GDM1 (cell line): Measurements from ENCODE around the gene SP140.
"Not testable (repeated sequence)": the region's sequence is repeated elsewhere in the genome, so short reads cannot be mapped to it uniquely, and the experiment has no call there.

Experiments used
- DNase-seq: peaks from one replicate; lab custom pipeline; 2025; lab: John Stamatoyannopoulos, UW

The SP140 gene

DNA sequence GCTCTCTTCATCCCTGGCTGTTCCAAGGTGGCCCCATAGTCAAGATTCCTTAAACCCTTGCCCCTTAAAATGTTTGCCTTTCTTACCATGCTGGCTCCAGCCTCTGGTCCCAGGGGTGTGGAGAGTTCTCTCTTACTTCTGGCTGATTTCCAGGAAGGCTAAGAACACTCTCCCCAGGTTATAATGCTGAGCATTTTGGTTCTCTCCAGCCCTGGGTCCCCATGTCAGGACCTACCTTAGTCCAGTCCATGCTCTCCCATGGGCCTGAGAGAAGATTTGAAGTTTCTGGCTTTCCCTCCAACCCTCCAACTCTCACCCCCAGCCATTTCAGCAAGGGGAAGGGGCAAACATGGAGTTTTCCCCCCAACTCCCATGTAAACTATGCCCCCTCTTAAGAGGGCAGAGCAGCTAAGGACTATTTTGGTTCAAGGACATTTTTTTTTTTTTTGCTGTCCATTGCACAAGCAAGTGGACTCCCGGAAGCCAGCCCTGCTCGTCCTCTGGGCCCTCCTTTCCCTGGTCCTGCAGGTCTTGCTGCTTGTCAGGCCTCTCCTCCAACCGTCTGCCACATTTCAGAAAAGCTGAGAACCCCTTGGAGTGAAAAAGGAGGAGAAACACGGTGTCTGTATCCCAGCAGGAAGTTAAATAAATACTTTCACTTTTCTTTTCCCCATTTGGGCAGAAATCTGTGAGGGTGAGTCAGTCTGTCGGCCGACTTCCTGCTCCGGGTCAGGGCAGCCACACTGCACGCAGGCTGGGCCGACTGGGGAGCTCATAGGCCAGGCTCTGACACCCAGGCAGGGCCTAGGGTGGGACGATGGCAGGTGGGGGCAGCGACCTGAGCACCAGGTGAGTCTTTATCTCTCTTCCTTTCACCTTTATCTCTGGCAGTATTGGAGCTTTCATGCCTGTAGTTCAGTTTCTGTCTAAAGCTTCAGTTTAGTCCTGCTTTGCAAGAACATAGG, 101.2 kb downstream of the SP140 start, which contains the start of gene SP140L:
SP140L (plus strand) TSS at position 741 of the 965 bp plus-strand sequence; CDS start at position 818, 77 bp downstream.
- DNase-seq: peak; percentile 55

DNA sequence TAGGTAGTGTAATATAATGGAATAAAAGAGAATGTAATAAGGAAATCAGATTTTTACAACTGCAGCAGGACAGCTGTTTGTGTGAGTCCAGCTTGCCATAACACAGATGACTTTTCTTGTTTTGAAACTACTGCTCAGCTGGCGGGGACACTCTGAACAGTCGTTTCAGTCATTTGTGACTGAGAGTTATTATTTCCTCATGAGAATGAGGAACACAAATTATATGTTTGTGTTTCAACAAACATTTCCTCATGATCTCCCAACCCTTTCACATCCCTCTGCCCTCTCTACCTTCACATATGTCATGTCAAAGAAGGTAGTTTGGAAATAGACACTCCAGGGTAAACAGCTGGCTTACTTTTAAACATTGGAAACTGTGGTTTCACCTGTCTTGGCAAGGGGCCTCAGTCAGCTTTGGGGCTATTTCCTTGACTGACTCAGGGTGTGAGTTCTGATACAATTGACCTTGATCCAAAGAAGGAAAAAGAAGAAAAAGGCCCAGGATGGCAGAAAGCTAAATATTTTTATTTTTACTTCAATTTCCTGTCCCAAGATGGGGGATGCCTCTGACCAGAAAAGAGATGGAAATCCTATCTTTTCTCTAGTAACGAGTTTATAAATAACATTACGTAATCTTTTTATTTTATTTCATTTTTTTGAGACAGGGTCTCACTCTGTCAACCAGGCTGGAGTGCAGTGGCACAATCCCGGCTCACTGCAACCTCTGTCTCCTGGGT, 102.0 kb downstream of the SP140 start:
- DNase-seq: no peak

DNA sequence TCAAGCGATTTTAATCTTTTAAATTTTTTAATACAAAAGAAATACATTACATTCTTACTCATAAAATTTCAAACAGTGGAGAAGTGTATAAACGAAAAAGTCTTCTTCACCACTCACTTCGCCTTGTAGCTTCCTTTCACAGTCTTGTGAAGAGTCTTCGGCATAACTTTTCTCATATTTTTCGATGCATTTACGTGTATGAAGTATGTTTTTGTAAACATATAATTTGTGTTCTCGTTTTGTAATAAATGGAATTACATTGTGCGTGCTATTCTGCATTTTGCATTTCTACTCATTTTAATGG, 102.6 kb downstream of the SP140 start:
- no peak for DNase-seq

DNA sequence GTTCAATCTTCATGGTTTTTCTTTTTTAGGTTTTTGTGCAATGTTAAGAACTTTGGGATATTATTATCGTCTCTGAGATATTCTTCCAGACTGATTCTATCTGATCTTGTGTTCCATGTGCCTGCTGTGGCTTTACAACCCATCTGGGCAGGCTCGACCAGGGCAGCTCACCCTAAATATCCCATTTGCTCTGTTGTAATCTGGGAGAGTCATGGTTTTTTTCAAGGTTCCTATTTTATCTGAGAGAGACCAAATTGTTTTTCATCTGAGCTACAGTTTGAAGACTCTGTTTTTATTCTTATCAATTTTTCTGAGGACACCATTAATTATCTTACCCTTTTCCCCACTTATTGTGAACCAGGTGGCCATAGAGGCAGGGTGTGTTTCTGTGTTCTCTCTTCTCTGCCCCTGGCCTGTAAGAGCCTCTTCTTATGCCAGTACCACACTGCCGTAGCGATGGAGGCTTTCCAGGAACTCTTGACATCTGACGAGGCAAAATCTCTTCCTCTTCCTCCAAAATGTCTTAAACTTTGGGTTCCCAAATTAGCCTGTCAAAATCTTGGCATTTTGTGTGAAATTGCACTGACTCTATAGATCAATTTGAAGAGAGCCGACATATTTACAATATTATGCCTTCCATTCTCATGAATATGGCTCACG, 104.5 kb downstream of the SP140 start:
- DNase-seq: no peak

DNA sequence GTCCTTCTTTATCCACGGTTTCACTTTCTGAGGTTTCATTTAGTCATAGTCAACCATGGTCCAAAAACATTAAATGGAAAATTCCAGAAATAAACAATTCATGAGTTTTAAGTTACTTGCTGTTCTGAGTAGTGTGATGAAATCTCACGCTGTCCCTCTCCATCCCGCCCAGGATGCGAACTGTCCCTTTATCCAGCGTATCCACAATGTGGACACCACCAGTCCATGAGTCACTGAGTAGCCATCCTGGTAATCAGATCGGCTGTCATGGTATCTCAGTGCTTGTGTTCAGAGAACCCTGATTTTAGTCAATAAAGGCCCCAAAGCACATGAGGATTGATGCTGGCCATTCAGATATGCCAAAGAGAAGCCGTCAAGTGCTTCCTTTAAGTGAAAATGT, 105.2 kb downstream of the SP140 start:
- no peak for DNase-seq

DNA sequence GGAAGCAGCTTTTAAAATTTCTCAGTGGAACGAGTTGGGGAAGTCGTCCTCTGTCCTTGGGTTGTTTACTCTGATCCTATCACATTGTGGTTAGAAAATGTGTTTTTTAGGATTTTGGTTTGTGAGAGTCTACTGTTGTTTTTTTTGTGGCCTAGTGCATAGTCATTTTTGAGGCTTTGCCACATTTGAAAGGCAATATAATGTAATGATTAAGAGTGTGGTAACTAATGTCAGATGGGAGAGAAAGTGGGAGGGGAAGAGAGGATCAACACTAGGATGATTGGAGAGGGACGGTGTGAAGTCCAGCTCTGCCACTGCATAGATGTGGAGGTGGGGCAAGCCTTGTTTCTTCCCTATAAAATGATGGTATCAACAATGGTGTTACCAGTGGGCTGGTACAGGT, 109.9 kb downstream of the SP140 start:
- DNase-seq: no peak

DNA sequence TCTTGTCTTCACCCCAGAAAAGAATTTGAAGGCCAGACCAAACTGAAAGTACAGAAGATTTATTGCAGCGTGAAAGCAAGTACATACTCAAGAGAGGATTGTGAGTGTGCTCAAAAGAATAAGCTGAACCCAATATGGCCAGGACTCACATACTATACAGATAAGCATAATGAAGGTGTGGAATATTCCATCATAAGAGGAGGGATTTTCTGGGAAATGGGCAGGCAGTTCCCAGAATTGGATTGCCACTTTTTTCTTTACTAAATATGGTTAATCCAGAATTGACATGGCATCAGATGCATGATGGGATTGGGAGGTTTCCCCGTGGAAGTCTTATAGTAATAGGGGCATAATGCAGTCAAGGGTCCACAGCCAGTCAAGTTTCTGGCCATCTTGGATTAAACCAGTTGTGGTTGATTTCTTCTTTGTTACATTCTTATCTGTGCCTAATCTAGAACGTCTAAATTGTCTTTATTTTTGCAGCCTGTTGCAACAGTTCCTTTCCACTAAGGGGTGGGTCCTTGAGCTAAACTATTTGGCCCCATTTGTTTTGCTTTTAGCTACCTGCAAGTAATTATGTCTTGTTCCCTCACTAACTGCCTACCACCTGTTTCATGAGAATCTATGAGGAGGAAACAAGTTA, 110.4 kb downstream of the SP140 start:
- DNase-seq: no peak

DNA sequence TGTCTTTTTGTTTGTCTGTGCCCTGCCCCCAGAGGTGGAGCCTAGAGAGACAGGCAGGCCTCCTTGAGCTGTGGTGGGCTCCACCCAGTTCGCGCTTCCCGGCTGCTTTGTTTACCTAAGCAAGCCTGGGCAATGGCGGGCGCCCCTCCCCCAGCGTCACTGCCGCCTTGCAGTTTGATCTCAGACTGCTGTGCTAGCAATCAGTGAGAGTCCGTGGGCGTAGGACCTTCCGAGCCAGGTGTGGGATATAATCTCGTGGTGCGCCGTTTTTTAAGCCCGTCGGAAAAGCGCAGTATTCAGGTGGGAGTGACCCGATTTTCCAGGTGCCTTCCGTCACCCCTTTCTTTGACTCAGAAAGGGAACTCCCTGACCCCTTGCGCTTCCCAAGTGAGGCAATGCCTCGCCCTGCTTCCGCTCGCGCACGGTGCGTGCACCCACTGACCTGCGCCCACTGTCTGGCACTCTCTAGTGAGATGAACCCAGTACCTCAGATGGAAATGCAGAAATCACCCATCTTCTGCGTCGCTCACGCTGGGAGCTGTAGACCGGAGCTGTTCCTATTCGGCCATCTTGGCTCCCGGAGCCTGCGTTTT, 116.5 kb downstream of the SP140 start:
- not testable (repeated sequence) for DNase-seq

DNA sequence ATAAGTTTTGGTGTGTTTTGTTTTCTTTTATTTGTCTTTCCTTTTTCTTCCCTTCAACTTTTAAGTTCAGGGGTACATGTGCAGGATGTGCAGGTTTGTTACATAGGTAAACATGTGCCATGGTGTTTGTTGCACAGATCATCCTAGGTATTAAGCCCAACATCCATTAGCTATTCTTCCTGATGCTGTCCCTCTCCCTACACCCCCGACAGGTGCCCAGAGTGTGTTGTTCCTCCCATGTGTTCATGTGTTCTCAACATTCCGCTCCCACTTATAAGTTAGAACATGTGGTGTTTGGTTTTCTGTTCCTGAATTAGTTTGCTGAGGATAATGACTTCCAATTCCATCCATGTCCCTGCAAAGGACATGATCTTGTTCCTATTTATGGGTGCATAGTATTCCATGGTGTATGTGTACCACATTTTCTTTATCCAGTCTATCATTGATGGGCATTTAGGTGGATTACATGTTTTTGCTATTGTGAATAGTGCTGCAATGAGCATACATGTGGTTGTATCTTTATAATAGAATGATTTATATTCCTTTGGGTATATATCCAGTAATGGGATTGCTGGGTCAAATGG, 117.6 kb downstream of the SP140 start:
- DNase-seq: not testable (repeated sequence)

DNA sequence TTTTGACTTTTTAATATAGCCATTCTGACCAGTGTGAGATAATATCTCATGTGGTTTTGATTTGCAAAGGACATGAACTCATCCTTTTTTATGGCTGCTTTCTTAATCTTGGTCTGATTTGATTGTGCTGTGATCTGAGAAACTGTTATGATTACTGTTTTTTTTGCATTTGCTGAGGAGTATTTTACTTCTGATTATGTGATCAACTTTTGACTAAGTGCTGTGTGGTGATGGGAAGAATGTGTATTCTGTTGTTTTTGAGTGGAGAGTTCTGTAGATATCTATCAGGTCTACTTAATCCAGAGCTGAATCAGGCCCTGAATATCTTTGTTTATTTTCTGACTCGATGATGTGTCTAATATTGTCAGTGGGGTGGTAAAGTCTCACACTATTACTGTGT, 118.2 kb downstream of the SP140 start:
- no peak for DNase-seq

DNA sequence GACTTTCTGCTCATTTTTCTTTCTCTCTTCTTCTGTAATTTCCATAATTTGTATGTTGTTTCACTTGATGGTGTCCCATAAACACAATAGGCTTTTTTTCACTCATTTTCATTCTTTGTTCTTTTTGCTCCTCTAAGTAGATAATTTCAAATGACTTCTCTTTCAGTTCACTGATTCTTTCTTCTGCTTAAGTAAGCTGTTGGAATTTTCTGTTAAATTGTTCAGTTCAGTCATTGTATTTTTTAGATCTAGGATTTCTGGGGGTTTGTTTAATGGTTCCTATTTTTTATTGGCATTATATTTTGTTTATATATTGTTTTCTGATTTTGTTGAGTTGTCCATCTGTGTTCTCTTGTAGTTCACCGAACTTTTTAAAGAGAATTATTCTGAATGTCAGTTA, 120.9 kb downstream of the SP140 start:
- DNase-seq: no peak

DNA sequence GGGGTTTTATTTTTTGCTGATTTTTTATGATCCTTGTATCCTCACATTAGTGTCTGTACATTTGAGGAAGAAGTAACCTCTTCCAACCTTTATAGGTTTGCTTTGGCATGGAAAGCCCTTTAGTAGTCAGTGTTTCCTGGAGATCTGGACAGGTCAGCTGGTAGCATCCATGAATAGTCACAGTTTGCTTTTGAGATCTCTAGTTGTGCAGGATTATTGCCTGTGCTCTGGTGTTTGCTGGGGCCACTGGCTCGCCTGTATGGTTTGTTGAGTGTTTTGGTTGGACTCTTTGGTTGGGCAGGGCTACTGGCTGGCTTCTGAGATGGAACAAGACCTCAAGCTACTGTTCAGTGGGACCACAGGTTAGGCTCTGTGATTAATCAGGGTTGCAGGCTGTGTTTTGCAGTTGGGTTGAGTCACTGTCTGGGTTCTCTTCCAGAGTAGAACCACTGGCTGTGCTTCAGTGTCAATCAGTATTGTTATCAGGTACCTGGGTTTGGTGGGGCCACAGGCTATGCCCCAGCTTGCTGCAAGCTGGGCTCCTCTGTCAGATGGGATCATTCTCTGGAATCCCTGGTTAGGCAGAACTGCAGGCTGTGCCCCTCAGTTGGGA, 121.5 kb downstream of the SP140 start:
- no peak for DNase-seq

DNA sequence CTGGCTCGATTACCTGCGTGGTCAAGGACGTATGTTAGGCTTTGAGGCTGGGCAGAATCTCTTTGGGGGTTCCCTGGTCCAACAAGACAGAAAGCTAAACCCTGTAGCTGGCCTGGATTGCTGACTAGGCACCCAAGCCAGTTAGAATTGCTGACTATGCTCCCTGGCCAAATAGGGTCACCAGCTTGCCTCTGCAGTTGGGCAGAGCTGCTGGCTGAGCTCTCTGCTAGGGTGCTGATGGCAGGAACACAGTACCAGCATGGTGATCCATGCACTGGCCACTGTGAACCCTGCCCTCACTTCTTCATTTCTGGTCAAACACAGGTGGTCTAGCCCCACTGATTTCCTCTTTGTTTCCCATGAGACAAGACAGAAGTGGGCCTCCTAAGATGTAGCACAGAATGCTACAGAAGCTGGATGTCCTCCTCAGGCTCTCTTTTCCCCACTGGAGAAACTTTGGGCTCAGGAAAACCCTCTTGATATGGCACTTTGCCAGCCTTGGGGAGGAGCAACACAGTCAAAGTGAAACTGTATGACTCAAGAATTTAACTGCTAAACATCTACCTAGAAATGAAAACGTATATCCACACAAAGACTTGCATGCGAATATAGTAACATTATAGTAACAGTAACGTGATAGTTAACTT, 122.2 kb downstream of the SP140 start:
- no peak for DNase-seq

DNA sequence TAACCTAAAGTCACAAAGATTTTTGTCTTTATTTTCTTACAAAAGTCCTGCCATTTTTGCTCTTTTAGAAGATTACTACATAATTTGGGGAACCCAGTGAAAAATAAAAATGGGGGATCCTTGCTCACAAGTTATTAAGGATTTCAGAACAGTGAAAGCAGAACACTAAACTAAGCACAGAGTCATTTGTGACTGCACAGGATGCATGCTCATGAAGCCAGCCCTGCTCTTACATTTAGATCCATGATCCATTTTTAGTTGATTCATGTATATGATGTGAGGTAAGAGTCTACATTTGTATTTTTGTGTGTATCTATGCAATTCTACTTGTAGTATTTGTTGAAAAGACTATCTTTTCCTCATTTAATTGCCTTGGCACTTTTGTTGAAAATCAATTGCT, 123.3 kb downstream of the SP140 start:
- DNase-seq: no peak

DNA sequence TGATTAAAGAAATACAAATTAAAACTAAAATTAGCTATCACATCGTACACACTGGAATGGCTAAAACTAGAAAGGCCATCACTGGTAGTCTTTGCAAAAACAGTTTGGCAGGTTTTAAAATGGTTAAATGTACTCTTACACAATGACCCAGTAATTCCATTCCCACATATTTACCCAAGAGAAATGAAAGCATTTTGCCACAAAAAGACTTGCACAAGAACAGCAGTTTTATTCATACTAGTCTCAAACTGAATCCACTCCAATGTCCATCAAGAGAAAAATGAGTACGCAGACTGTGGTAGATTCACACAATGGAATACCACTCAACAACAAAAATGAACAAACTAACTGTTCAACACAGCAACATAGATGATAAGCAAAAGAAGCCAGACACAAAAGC, 130.5 kb downstream of the SP140 start:
- no peak for DNase-seq

DNA sequence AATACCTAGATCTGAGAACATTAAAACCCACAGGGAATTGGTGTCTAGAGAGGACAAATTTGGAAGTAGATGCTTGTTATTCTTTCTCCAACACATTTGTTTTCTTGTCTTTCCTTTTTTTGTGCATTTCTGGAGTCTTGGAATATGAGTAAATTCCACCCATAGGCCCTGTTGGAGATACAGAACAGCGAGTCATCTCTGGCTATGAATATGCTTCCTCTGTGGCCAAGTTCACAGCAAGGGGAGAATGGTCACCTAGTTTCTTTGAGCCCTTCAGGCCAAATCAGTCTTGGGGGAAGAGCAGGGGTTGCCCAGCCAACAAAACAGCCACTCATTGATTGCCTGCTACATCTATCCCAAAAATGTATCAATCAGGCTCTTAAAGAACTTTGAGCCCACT, 132.8 kb downstream of the SP140 start:
- DNase-seq: no peak

DNA sequence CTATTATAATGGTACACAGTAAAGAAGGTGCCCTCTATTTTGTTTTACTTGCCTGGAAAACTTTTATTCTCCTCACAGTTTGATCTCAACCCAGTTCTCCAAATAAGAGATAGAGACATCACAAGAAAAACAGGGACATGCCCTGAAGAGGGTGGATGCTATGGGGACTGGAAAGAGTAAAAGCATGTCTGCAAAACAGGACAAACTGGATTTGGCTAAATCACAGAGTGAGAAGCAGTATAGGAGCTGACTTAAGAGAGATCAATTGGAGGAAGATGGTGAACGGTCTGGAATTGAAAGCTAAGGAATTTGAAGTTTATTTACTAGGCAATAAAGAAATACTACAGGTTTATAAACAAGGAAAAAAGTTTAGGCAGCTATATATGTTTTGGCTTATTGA, 134.5 kb downstream of the SP140 start:
- no peak for DNase-seq

DNA sequence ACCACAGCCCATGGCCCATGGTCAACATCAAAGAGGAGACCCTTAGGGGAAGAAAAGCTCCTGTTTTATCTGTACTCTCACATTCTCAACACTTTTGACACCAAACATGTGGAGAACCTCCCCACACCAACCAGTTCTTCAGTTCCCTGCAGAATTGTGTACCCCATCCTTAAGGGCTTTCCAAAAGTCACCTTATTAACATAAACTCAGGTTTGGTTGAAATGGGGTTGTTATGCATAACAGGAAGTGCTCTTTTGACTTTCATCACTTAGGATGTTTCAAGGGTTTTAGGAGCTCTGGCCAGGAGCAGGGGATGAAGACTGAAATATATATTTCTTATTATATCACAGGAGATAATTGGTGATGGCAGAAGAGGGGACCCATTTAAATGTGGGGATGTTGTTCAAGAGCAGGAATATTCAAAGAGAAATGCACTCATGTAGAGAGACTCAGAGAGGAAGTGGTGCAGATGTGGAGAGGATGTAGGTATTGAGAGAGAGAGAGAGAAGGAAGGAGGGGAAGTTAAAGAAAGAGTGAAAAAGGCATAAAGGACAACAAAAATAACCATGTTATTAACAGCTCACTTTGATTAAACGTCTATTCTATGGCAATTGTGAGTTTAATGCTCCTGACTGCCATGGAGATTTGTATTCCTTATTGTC, 136.6 kb downstream of the SP140 start:
- no peak for DNase-seq
